Endothelial cell (in vitro differentiated cells): ENCODE data around the gene CT83. TPM values are rescaled to one million over a fixed set of nuclear protein-coding genes. Genes with fewer than 3 reads are reported as not detected.

Source experiments
- DNase-seq: peaks from one replicate; pipeline ENCODE4 v3.0.0; 2021; ENCODE audit warnings: low spot score
- H3K27ac Mint-ChIP-seq: one replicate; pipeline ENCODE4 v1.8.0; 2021; ENCODE audit warnings: mixed read lengths, inconsistent platforms; ENCODE audit not compliant: unreplicated experiment
- H3K27me3 Mint-ChIP-seq: one replicate; pipeline ENCODE4 v1.8.0; 2021; ENCODE audit warnings: mild to moderate bottlenecking, moderate library complexity, mixed read lengths, inconsistent platforms; ENCODE audit not compliant: unreplicated experiment
- H3K36me3 Mint-ChIP-seq: one replicate; pipeline ENCODE4 v1.8.0; 2021; ENCODE audit warnings: mild to moderate bottlenecking, low read depth, mixed read lengths, inconsistent platforms; ENCODE audit not compliant: unreplicated experiment
- H3K4me1 Mint-ChIP-seq: one replicate; pipeline ENCODE4 v1.8.0; 2021; ENCODE audit warnings: mild to moderate bottlenecking, mixed read lengths, inconsistent platforms; ENCODE audit not compliant: unreplicated experiment
- H3K4me3 Mint-ChIP-seq: one replicate; pipeline ENCODE4 v1.8.0; 2021; ENCODE audit warnings: mild to moderate bottlenecking, mixed read lengths, inconsistent platforms; ENCODE audit not compliant: unreplicated experiment
- H3K9me3 Mint-ChIP-seq: one replicate; pipeline ENCODE4 v1.8.0; 2021; ENCODE audit warnings: mixed read lengths, inconsistent platforms; ENCODE audit not compliant: unreplicated experiment
- CTCF ChIP-seq: fragments of 200-600 bp; sonication (generic); IDR thresholded peaks from one replicate; pipeline ENCODE4 v1.5.0; 2021; ENCODE audit warnings: antibody characterized with exemption; ENCODE audit not compliant: unreplicated experiment
- long read RNA-seq: library from polyadenylated mRNA; unstranded; transcript quantifications from one replicate; pipeline ENCODE4 v2.0.0, GENCODE V29; 2020; ENCODE audit not compliant: unreplicated experiment
- total RNA-seq: library from RNA; stranded (reverse); fragmentation: NEBNext Ultra II Directional; extraction: Animal tissue kit (Norgen Biotek cat#: 25700); gene quantifications from one replicate; pipeline ENCODE4 v1.2.1, GENCODE V29; 2021; ENCODE audit not compliant: unreplicated experiment

CT83 gene
- not detected for total RNA-seq
- long read RNA-seq: 0 reads

- DNase-seq: no peak
- no peak for TF ChIP-seq CTCF
- H3K36me3 Mint-ChIP-seq: no peaks in the 10 kb centered on the region
- no peaks in the 10 kb centered on the region for H3K27me3 Mint-ChIP-seq
- no peak within 1 kb of the TSS for H3K4me3 Mint-ChIP-seq
- H3K9me3 Mint-ChIP-seq: no peaks in the 10 kb centered on the region
- no peaks in the 10 kb centered on the region for H3K4me1 Mint-ChIP-seq
- no peak within 1 kb of the TSS for H3K27ac Mint-ChIP-seq
These were observed at the start of gene CT83 for GRCh38 chrX:116462822-116463221. Gene CT83 (minus strand): TSS chrX:116462976. CDS start chrX:116462856, 120 bp downstream.

DNA sequence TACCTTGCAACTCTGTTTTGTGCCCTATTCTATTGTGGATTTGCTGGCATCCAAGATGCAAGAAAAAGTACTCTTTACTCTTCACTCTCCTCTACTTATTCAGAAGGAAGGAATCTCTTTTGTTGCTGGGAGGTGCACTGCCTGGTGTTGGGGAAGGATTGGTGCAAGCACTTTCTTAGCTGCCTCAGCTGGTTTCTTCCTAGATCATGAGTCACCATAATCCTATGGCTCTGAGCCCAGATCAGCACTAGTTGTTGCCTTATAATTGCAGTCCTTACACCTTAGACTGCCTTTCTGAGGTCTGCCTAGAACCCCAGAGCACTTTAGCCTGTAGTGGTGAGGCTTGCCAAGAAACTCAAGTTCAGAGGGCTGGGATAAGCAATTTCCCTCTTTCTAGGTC lies 37.0 kb upstream of the CT83 start:
- no peaks in the 10 kb centered on the region for H3K27me3 Mint-ChIP-seq
- no peak for TF ChIP-seq CTCF
- H3K36me3 Mint-ChIP-seq: no peaks in the 10 kb centered on the region
- H3K4me3 Mint-ChIP-seq: no peak overlapping the region
- H3K27ac Mint-ChIP-seq: no peak overlapping the region
- no peaks in the 10 kb centered on the region for H3K4me1 Mint-ChIP-seq
- no peaks in the 10 kb centered on the region for H3K9me3 Mint-ChIP-seq
- DNase-seq: no peak

- no peak overlapping the region for H3K4me3 Mint-ChIP-seq
- no peaks in the 10 kb centered on the region for H3K36me3 Mint-ChIP-seq
- no peaks in the 10 kb centered on the region for H3K9me3 Mint-ChIP-seq
- no peak for DNase-seq
- TF ChIP-seq CTCF: no peak
- no peak overlapping the region for H3K27ac Mint-ChIP-seq
- no peaks in the 10 kb centered on the region for H3K27me3 Mint-ChIP-seq
- H3K4me1 Mint-ChIP-seq: no peaks in the 10 kb centered on the region
These were observed 30.5 kb upstream of the CT83 start for GRCh38 chrX:116493271-116493670.

- Mint-ChIP-seq H3K36me3 (no peaks in the 10 kb centered on the region), H3K9me3 (no peaks in the 10 kb centered on the region), H3K27ac (no peak overlapping the region), H3K4me1 (no peaks in the 10 kb centered on the region), H3K4me3 (no peak overlapping the region), H3K27me3 (no peaks in the 10 kb centered on the region)
- TF ChIP-seq CTCF: no peak
- no peak for DNase-seq
These were observed 27.3 kb upstream of the CT83 start for GRCh38 chrX:116490104-116490503.

DNA sequence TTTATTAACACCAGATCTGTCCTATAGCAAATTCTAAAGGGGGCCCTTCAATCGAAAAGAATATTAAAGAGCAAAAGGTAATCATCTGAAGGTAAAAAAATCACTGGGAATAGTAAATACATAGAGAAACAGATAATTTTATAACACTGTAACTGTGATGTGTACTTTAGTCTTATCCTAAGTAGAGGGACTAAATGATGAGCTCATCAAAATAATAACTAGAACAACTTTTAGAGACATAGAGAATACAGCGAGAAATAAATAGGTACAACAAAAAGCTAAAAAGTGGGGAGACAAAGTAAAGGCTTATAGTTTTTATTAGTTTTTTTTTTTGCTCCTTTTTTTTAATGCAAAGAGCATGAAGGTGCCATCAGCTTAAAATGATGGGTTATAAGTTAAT lies 17.3 kb upstream of the CT83 start:
- Mint-ChIP-seq H3K4me3 (no peak overlapping the region), H3K27me3 (no peaks in the 10 kb centered on the region), H3K4me1 (no peaks in the 10 kb centered on the region), H3K27ac (no peak overlapping the region), H3K36me3 (no peaks in the 10 kb centered on the region), H3K9me3 (no peaks in the 10 kb centered on the region)
- no peak for DNase-seq
- no peak for TF ChIP-seq CTCF
